HEK293 (cell line): Measurements from ENCODE around the gene TUT1.

Experiments
- BCL11A ChIP-seq: fragments of 450-650 bp; formaldehyde crosslinking; IDR thresholded peaks from 2 replicates; pipeline ENCODE4 v1.5.1; 2016; ENCODE audit warnings: low read depth, missing biosample characterization, missing genetic modification characterization
- BCL6B ChIP-seq: fragments of 450-650 bp; formaldehyde crosslinking; IDR thresholded peaks from 2 replicates; pipeline ENCODE4 v1.5.1; 2017; ENCODE audit warnings: missing biosample characterization, missing genetic modification characterization
- SCRT2 ChIP-seq: fragments of 450-650 bp; formaldehyde crosslinking; IDR thresholded peaks from 2 replicates; pipeline ENCODE4 v1.5.1; 2016; ENCODE audit warnings: missing biosample characterization, missing genetic modification characterization
- SP2 ChIP-seq: fragments of 450-650 bp; formaldehyde crosslinking; IDR thresholded peaks from 2 replicates; pipeline ENCODE4 v1.5.1; 2016; ENCODE audit warnings: missing biosample characterization, missing genetic modification characterization
- TRIM28 ChIP-seq: IDR thresholded peaks from 2 replicates; pipeline ENCODE4 v1.6.1; 2011; ENCODE audit warnings: low read length, control low read depth, borderline replicate concordance
- ZBTB11 ChIP-seq: fragments of 450-650 bp; formaldehyde crosslinking; conservative IDR thresholded peaks from 2 replicates; pipeline ENCODE4 v1.5.1; 2016; ENCODE audit warnings: low read depth, missing biosample characterization, missing genetic modification characterization
- ZBTB7A ChIP-seq: fragments of 450-650 bp; formaldehyde crosslinking; IDR thresholded peaks from 2 replicates; pipeline ENCODE4 v1.5.1; 2016; ENCODE audit warnings: low read depth, missing biosample characterization, missing genetic modification characterization
- ZEB2 ChIP-seq: fragments of 450-650 bp; formaldehyde crosslinking; IDR thresholded peaks from 2 replicates; pipeline ENCODE4 v1.5.1; 2016; ENCODE audit warnings: missing biosample characterization, missing genetic modification characterization
- ZFHX2 ChIP-seq: fragments of 450-650 bp; formaldehyde crosslinking; conservative IDR thresholded peaks from 2 replicates; pipeline ENCODE4 v1.5.1; 2016; ENCODE audit warnings: missing biosample characterization, missing genetic modification characterization
- ZNF140 ChIP-seq: fragments of 450-650 bp; formaldehyde crosslinking; IDR thresholded peaks from 2 replicates; pipeline ENCODE4 v1.5.1; 2016; ENCODE audit warnings: missing biosample characterization, missing genetic modification characterization
- ZNF155 ChIP-seq: fragments of 450-650 bp; formaldehyde crosslinking; IDR thresholded peaks from 2 replicates; pipeline ENCODE4 v1.5.1; 2016; ENCODE audit warnings: missing biosample characterization, missing genetic modification characterization
- ZNF19 ChIP-seq: fragments of 450-650 bp; formaldehyde crosslinking; IDR thresholded peaks from 2 replicates; pipeline ENCODE4; 2016; ENCODE audit warnings: missing biosample characterization, missing genetic modification characterization, low read depth
- ZNF214 ChIP-seq: fragments of 450-650 bp; formaldehyde crosslinking; IDR thresholded peaks from 2 replicates; pipeline ENCODE4 v1.5.1; 2017; ENCODE audit warnings: missing biosample characterization, mild to moderate bottlenecking, missing genetic modification characterization, borderline replicate concordance
- ZNF24 ChIP-seq: fragments of 450-650 bp; formaldehyde crosslinking; IDR thresholded peaks from 2 replicates; pipeline ENCODE4 v1.5.1; 2016; ENCODE audit warnings: missing biosample characterization, missing genetic modification characterization
- ZNF292 ChIP-seq: fragments of 450-650 bp; formaldehyde crosslinking; IDR thresholded peaks from 2 replicates; pipeline ENCODE4 v1.5.1; 2016; ENCODE audit warnings: low read depth, missing biosample characterization, missing genetic modification characterization, borderline replicate concordance
- ZNF302 ChIP-seq: fragments of 450-650 bp; formaldehyde crosslinking; IDR thresholded peaks from 2 replicates; pipeline ENCODE4 v1.5.1; 2016; ENCODE audit warnings: missing biosample characterization, missing genetic modification characterization, low read depth
- ZNF311 ChIP-seq: fragments of 450-650 bp; formaldehyde crosslinking; IDR thresholded peaks from 2 replicates; pipeline ENCODE4 v1.5.1; 2017; ENCODE audit warnings: missing biosample characterization, missing genetic modification characterization, borderline replicate concordance
- ZNF449 ChIP-seq: fragments of 450-650 bp; formaldehyde crosslinking; IDR thresholded peaks from 2 replicates; pipeline ENCODE4 v1.5.1; 2017; ENCODE audit warnings: missing biosample characterization, mild to moderate bottlenecking, missing genetic modification characterization, moderate library complexity
- ZNF548 ChIP-seq: fragments of 450-650 bp; formaldehyde crosslinking; IDR thresholded peaks from 2 replicates; pipeline ENCODE4 v1.5.1; 2016; ENCODE audit warnings: missing biosample characterization, missing genetic modification characterization
- ZNF558 ChIP-seq: fragments of 450-650 bp; formaldehyde crosslinking; IDR thresholded peaks from 2 replicates; pipeline ENCODE4 v1.5.1; 2016; ENCODE audit warnings: missing biosample characterization, missing genetic modification characterization
- ZNF624 ChIP-seq: fragments of 450-650 bp; formaldehyde crosslinking; IDR thresholded peaks from 2 replicates; pipeline ENCODE4 v1.5.1; 2017; ENCODE audit warnings: missing biosample characterization, missing genetic modification characterization
- ZNF830 ChIP-seq: fragments of 450-650 bp; IDR thresholded peaks from 2 replicates; pipeline ENCODE4 v1.5.0; 2018; ENCODE audit warnings: missing biosample characterization, missing genetic modification characterization, low read depth, mild to moderate bottlenecking, moderate library complexity
- ZNF837 ChIP-seq: fragments of 450-650 bp; formaldehyde crosslinking; IDR thresholded peaks from 2 replicates; pipeline ENCODE4 v1.5.1; 2016; ENCODE audit warnings: missing biosample characterization, missing genetic modification characterization
- ZSCAN18 ChIP-seq: fragments of 450-650 bp; formaldehyde crosslinking; IDR thresholded peaks from 2 replicates; pipeline ENCODE4 v1.5.1; 2016; ENCODE audit warnings: missing biosample characterization, missing genetic modification characterization
- TF ChIP-seq, protein P1 (sequence below): fragments of 450-650 bp; formaldehyde crosslinking; IDR thresholded peaks from 2 replicates; pipeline ENCODE4 v1.5.1; 2016; ENCODE audit warnings: missing biosample characterization, missing genetic modification characterization, low read depth
- TF ChIP-seq, protein P2 (sequence below): fragments of 450-650 bp; formaldehyde crosslinking; IDR thresholded peaks from 2 replicates; pipeline ENCODE4 v1.5.1; 2016; ENCODE audit warnings: missing biosample characterization, missing genetic modification characterization

The TUT1 gene

GRCh38 chr11:62545437-62546243 is 45.7 kb downstream of the TUT1 start (continued):
- TF ChIP-seq ZSCAN18 (tag by site-specific recombination) (no peak), SCRT2 (tag by site-specific recombination) (peak; percentile 95), ZEB2 (tag by site-specific recombination) (peak; percentile 87), ZNF302 (tag by site-specific recombination) (no peak), BCL6B (tag by site-specific recombination) (no peak), ZNF558 (tag by site-specific recombination) (no peak), ZNF837 (tag by site-specific recombination) (no peak), BCL11A (tag by site-specific recombination) (peak; percentile 11; the same call in 1 of the 2 replicates), ZNF155 (no peak), ZNF830 (tag by site-specific recombination) (no peak), ZNF19 (tag by site-specific recombination) (no peak), TRIM28 (no peak), ZNF311 (tag by site-specific recombination) (no peak), ZFHX2 (tag by site-specific recombination) (peak; percentile 99), ZNF140 (tag by site-specific recombination) (no peak), ZNF624 (tag by site-specific recombination) (no peak; the same call in 1 of the 2 replicates), ZNF548 (tag by site-specific recombination) (no peak), SP2 (tag by site-specific recombination) (peak; percentile 74), ZNF449 (tag by site-specific recombination) (peak; percentile 73), ZBTB11 (tag by site-specific recombination) (peak; percentile 43), ZNF24 (tag by site-specific recombination) (peak; percentile 59; the same call in 1 of the 2 replicates), ZNF292 (tag by site-specific recombination) (no peak), ZBTB7A (tag by site-specific recombination) (0 out of 2 replicates have a peak, but pooled peaks have one; percentile 39), ZNF214 (tag by site-specific recombination) (no peak)
- TF ChIP-seq, protein P1, sequence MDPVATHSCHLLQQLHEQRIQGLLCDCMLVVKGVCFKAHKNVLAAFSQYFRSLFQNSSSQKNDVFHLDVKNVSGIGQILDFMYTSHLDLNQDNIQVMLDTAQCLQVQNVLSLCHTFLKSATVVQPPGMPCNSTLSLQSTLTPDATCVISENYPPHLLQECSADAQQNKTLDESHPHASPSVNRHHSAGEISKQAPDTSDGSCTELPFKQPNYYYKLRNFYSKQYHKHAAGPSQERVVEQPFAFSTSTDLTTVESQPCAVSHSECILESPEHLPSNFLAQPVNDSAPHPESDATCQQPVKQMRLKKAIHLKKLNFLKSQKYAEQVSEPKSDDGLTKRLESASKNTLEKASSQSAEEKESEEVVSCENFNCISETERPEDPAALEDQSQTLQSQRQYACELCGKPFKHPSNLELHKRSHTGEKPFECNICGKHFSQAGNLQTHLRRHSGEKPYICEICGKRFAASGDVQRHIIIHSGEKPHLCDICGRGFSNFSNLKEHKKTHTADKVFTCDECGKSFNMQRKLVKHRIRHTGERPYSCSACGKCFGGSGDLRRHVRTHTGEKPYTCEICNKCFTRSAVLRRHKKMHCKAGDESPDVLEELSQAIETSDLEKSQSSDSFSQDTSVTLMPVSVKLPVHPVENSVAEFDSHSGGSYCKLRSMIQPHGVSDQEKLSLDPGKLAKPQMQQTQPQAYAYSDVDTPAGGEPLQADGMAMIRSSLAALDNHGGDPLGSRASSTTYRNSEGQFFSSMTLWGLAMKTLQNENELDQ: no peak
- TF ChIP-seq, protein P2, sequence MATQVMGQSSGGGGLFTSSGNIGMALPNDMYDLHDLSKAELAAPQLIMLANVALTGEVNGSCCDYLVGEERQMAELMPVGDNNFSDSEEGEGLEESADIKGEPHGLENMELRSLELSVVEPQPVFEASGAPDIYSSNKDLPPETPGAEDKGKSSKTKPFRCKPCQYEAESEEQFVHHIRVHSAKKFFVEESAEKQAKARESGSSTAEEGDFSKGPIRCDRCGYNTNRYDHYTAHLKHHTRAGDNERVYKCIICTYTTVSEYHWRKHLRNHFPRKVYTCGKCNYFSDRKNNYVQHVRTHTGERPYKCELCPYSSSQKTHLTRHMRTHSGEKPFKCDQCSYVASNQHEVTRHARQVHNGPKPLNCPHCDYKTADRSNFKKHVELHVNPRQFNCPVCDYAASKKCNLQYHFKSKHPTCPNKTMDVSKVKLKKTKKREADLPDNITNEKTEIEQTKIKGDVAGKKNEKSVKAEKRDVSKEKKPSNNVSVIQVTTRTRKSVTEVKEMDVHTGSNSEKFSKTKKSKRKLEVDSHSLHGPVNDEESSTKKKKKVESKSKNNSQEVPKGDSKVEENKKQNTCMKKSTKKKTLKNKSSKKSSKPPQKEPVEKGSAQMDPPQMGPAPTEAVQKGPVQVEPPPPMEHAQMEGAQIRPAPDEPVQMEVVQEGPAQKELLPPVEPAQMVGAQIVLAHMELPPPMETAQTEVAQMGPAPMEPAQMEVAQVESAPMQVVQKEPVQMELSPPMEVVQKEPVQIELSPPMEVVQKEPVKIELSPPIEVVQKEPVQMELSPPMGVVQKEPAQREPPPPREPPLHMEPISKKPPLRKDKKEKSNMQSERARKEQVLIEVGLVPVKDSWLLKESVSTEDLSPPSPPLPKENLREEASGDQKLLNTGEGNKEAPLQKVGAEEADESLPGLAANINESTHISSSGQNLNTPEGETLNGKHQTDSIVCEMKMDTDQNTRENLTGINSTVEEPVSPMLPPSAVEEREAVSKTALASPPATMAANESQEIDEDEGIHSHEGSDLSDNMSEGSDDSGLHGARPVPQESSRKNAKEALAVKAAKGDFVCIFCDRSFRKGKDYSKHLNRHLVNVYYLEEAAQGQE (tag by site-specific recombination): no peak
